Measurements from ENCODE around the gene ANKS1B. TPM values are rescaled to one million over a fixed set of nuclear protein-coding genes. Genes with fewer than 3 reads are reported as not detected.

ANKS1B gene
- total and polyA plus RNA-seq, 2 of the 4 experiments (the other 2 are of a cell fraction), result 0.17 to 0.18 TPM

GRCh38 chr12:99917711-99918402, 66.9 kb downstream of the ANKS1B start:
- Histone ChIP-seq H4K20me1 (ENCODE audit: insufficient read depth, low read length) (no peaks in the 10 kb centered on the region), H3K4me1 (ENCODE audit: control insufficient read depth, insufficient read depth, low read length) (no peaks in the 10 kb centered on the region), H3K9me1 (ENCODE audit: insufficient read depth, low read length) (no peaks in the 10 kb centered on the region; the same call in 1 of the 2 replicates), H3K23ac (ENCODE audit: low read depth, low read length) (no peak overlapping the region), H4K5ac (ENCODE audit: low read depth, low read length) (no peak overlapping the region), H3K4me2 (ENCODE audit: low read depth, low read length) (no peak overlapping the region), H4K8ac (ENCODE audit: low read depth in 2 of 2, low read length in 2 of 2) (no peak overlapping the region), H2BK5ac (ENCODE audit: low read depth, low read length, poor library complexity, severe bottlenecking) (no peak overlapping the region), H3K4ac (ENCODE audit: low read depth, low read length) (no peak overlapping the region), H2AFZ (replicated peaks; ENCODE audit: low read length, poor library complexity) (no peak overlapping the region), H3K18ac (ENCODE audit: low read depth, low read length) (no peak overlapping the region), H3K56ac (ENCODE audit: extremely low read depth, insufficient read depth, low read length) (no peak overlapping the region), H3K9me3 (ENCODE audit: control insufficient read depth, insufficient read depth, low read length) (no peaks in the 10 kb centered on the region), H3K36me3 (ENCODE audit: control insufficient read depth, insufficient read depth, low read length) (no peaks in the 10 kb centered on the region), H3K4me3 (ENCODE audit: insufficient read depth, low read depth, low read length) (no peak overlapping the region), H2BK15ac (ENCODE audit: low read depth, low read length) (no peak overlapping the region), H2BK20ac (ENCODE audit: low read depth, low read length) (no peak overlapping the region), H2BK120ac (ENCODE audit: low read depth, low read length) (no peak overlapping the region), H3K79me1 (ENCODE audit: low read depth in 1 of 2, low read length in 2 of 2) (no peaks in the 10 kb centered on the region), H4K91ac (ENCODE audit: insufficient read depth, low read depth, low read length) (no peak overlapping the region), H3K9ac (ENCODE audit: low read depth, low read length) (no peak overlapping the region), H3K27me3 (ENCODE audit: control insufficient read depth, insufficient read depth, low read length) (no peaks in the 10 kb centered on the region), H2AK9ac (replicated peaks; ENCODE audit: low read depth, low read length, poor library complexity) (no peak overlapping the region), H2AK5ac (ENCODE audit: low read depth, low read length) (no peak overlapping the region), H3K14ac (replicated peaks; ENCODE audit: low read depth, low read length) (no peak overlapping the region), H3K27ac (ENCODE audit: insufficient read depth, low read length) (no peak overlapping the region)
- ChIA-PET POLR2A (ENCODE audit: unreplicated experiment) (no interaction called here), CTCF (no interaction called here)
- dilution Hi-C loops (cut with HindIII; ENCODE audit: low sequenced_read_pairs, unreplicated experiment), result no loop called here
- no peak for DNase-seq
- TF ChIP-seq CTCF (conservative IDR thresholded peaks at IDR 0.05; ENCODE audit: low read depth, low read length) (no peak), RAD21 (IDR thresholded peaks at IDR 0.05; ENCODE audit: low read length) (no peak), POLR2A (IDR thresholded peaks at IDR 0.05; ENCODE audit: low read depth, low read length) (no peak)
- in situ Hi-C loops (cut with MboI; ENCODE audit: low sequenced_read_pairs), result no loop called here
- 70% methylated on average over 2 of the region's 5 CpGs; no CpG with 5 or more reads in 1 of the 2 experiments for WGBS, 2 experiments (ENCODE audit: extremely low coverage in 2 of 2, insufficient read length in 1 of 2)
- BruUV-seq (replicated peaks), result no TSS peak
- no peak for ATAC-seq (ENCODE audit: low read depth)
- intact Hi-C loops (cut with micrococcal nuclease), result no loop called here

All from IMR-90 (cell line).